HCT116 (cell line): ENCODE data around the gene ST7L.

Source experiments
- RAD21 ChIP-seq: IDR thresholded peaks from 2 replicates; pipeline ENCODE4 v1.6.1; 2012; ENCODE audit warnings: low read depth, mild to moderate bottlenecking
- TF ChIP-seq, protein P1 (sequence below), 3 experiments: fragments of 200-600 bp in 1 of 3; sonication (generic) in 1 of 3; IDR thresholded peaks in 2 of 3; conservative IDR thresholded peaks in 1 of 3; 2 replicates each; pipeline ENCODE4 v1.5.1; 2012 to 2017; ENCODE audit warnings: low read depth in 2 of 3, low read length in 2 of 3, antibody characterized with exemption in 1 of 3, borderline replicate concordance in 1 of 3, control low read depth in 1 of 3, mild to moderate bottlenecking in 1 of 3, mixed read lengths in 1 of 3, mixed run types in 1 of 3, moderate library complexity in 1 of 3; ENCODE audit not compliant: insufficient read depth in 1 of 3

DNA sequence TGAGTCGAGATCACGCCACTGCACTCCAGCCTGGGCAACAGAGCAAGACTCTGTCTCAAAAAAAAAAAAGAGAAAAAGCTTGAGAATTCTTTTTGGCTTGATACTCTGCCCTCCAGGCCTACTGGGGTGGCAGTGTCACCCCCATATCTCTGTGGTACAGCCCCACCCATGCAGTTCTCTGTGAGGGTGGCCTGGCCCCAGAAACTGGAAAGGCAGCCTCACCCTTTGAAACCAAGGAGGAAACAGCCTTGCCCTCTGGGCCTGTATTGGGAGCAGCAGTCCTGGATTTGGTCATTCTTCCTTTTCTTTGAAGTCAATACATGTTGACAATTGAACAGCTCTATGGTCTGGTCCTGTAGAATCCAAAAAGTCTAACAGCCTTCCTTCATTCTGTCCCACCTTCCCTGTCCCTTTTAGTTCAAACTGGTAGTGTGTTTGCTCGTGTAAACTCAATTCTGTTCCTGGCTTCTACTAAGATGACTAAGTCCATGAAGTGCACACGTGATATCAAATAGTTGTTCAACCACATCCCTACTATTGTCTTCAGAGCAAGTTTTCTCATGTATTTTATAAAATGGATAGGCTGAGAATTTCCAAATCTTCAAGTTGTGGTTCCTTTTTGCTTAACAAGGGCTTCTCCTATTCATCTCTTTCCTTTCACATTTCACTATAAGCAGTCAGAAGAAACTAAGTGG lies 13.2 kb downstream of the ST7L start:
- no peak for TF ChIP-seq RAD21
- TF ChIP-seq, protein P1, sequence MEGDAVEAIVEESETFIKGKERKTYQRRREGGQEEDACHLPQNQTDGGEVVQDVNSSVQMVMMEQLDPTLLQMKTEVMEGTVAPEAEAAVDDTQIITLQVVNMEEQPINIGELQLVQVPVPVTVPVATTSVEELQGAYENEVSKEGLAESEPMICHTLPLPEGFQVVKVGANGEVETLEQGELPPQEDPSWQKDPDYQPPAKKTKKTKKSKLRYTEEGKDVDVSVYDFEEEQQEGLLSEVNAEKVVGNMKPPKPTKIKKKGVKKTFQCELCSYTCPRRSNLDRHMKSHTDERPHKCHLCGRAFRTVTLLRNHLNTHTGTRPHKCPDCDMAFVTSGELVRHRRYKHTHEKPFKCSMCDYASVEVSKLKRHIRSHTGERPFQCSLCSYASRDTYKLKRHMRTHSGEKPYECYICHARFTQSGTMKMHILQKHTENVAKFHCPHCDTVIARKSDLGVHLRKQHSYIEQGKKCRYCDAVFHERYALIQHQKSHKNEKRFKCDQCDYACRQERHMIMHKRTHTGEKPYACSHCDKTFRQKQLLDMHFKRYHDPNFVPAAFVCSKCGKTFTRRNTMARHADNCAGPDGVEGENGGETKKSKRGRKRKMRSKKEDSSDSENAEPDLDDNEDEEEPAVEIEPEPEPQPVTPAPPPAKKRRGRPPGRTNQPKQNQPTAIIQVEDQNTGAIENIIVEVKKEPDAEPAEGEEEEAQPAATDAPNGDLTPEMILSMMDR (IDR thresholded peaks at IDR 0.05 in 2 of 3, conservative IDR thresholded peaks at IDR 0.05 in 1 of 3; ENCODE audit: borderline replicate concordance in 1 of 3, insufficient read depth in 1 of 3, low read depth in 2 of 3, low read length in 2 of 3), result no peak
